ENCODE measurements around the gene INHBB. TPM values are rescaled to one million over a fixed set of nuclear protein-coding genes. Genes with fewer than 3 reads are reported as not detected.

INHBB gene
- total and polyA plus RNA-seq, 9 of the 15 experiments (the other 6 are each of a cell fraction or from before 2014, with no cell fraction given) = not detected

DNA sequence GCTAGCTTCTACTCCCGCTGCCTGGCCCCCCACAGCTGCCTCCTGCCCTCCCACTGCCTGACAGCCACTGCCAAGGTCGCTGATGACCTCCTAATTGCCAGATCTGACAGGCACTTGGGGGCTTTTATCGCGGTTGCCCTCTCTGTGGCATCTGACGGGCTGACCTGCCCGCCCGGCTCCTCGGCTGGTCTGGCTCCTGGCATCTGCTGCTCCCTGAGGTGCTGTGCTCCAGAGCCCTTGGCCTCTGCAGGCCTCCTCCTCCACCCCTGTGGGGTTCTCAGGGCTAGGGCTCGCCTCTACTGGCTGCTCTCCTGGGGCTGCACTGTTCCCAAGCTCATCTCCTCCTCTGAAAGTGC lies 43.1 kb downstream of the INHBB start:
- TF ChIP-seq, protein P1, sequence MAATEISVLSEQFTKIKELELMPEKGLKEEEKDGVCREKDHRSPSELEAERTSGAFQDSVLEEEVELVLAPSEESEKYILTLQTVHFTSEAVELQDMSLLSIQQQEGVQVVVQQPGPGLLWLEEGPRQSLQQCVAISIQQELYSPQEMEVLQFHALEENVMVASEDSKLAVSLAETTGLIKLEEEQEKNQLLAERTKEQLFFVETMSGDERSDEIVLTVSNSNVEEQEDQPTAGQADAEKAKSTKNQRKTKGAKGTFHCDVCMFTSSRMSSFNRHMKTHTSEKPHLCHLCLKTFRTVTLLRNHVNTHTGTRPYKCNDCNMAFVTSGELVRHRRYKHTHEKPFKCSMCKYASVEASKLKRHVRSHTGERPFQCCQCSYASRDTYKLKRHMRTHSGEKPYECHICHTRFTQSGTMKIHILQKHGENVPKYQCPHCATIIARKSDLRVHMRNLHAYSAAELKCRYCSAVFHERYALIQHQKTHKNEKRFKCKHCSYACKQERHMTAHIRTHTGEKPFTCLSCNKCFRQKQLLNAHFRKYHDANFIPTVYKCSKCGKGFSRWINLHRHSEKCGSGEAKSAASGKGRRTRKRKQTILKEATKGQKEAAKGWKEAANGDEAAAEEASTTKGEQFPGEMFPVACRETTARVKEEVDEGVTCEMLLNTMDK (IDR thresholded peaks at IDR 0.05; ENCODE audit: borderline replicate concordance, insufficient read depth, low read depth, low read length, poor library complexity, severe bottlenecking) = no peak
- TF ChIP-seq MAFG (tag; conservative IDR thresholded peaks at IDR 0.05) (no peak), HCFC1 (IDR thresholded peaks at IDR 0.05; ENCODE audit: low read depth, low read length) (no peak), ZNF57 (CRISPR knock-in tag; IDR thresholded peaks at IDR 0.05) (no peak), PURB (CRISPR knock-in tag; IDR thresholded peaks at IDR 0.05; ENCODE audit: low read depth) (no peak), STAT5A (IDR thresholded peaks at IDR 0.05; ENCODE audit: borderline replicate concordance, low read length) (no peak), NEUROD1 (IDR thresholded peaks at IDR 0.05; ENCODE audit: borderline replicate concordance, low read depth, low read length, partially characterized antibody) (no peak), CEBPB (tag; IDR thresholded peaks at IDR 0.05) (no peak), FOXJ3 (CRISPR knock-in tag; IDR thresholded peaks at IDR 0.05) (no peak), CBX2 (IDR thresholded peaks at IDR 0.05; ENCODE audit: insufficient read depth, low read length, poor library complexity, severe bottlenecking) (no peak), ZNF431 (CRISPR knock-in tag; IDR thresholded peaks at IDR 0.05) (no peak), LCOR (CRISPR knock-in tag; IDR thresholded peaks at IDR 0.05) (no peak), ZNF184 (CRISPR knock-in tag; IDR thresholded peaks at IDR 0.05) (no peak), DNMT1 (IDR thresholded peaks at IDR 0.05) (no peak)
- TF ChIP-seq, protein P2, sequence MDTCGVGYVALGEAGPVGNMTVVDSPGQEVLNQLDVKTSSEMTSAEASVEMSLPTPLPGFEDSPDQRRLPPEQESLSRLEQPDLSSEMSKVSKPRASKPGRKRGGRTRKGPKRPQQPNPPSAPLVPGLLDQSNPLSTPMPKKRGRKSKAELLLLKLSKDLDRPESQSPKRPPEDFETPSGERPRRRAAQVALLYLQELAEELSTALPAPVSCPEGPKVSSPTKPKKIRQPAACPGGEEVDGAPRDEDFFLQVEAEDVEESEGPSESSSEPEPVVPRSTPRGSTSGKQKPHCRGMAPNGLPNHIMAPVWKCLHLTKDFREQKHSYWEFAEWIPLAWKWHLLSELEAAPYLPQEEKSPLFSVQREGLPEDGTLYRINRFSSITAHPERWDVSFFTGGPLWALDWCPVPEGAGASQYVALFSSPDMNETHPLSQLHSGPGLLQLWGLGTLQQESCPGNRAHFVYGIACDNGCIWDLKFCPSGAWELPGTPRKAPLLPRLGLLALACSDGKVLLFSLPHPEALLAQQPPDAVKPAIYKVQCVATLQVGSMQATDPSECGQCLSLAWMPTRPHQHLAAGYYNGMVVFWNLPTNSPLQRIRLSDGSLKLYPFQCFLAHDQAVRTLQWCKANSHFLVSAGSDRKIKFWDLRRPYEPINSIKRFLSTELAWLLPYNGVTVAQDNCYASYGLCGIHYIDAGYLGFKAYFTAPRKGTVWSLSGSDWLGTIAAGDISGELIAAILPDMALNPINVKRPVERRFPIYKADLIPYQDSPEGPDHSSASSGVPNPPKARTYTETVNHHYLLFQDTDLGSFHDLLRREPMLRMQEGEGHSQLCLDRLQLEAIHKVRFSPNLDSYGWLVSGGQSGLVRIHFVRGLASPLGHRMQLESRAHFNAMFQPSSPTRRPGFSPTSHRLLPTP (IDR thresholded peaks at IDR 0.05; ENCODE audit: borderline replicate concordance, extremely low read depth, insufficient read length) = no peak
- WGBS (ENCODE audit: insufficient coverage, low coverage, missing lambda C conversion rate) = 0% methylated on average over 9 of the region's 9 CpGs
- Histone ChIP-seq H3K36me3 (ENCODE audit: control insufficient read depth, insufficient read depth, low read length) (no peaks in the 10 kb centered on the region), H3K27ac (ENCODE audit: extremely low read depth, low read depth, low read length) (no peak overlapping the region), H3K4me1 (replicated peaks in 1 of 2; ENCODE audit: control insufficient read depth in 2 of 2, insufficient read depth in 2 of 2, low read length in 2 of 2) (no peaks in the 10 kb centered on the region), H3K9ac (ENCODE audit: insufficient read depth in 1 of 2, low read depth in 2 of 2, low read length in 2 of 2) (no peak overlapping the region), H3K9me1 (ENCODE audit: control insufficient read depth, insufficient read depth, low read length) (no peaks in the 10 kb centered on the region), H3K4me2 (ENCODE audit: insufficient read depth, low read length) (no peak overlapping the region), H4K20me1 (replicated peaks; ENCODE audit: control insufficient read depth, insufficient read depth, low read length) (no peaks in the 10 kb centered on the region), H3K27me3 (ENCODE audit: control insufficient read depth in 2 of 2, insufficient read depth in 2 of 2, low read length in 2 of 2) (peaks cover 2 to 7% of the 10 kb centered on the region in 2 experiments; a peak in 1 of 5 replicates), H3K9me3 (replicated peaks; ENCODE audit: control insufficient read depth, insufficient read depth, low read depth, low read length) (0 out of 2 replicates have a peak, but pooled peaks cover 2% of the 10 kb centered on the region), H3K79me2 (ENCODE audit: control insufficient read depth, insufficient read depth, low read length) (no peaks in the 10 kb centered on the region), H2AFZ (ENCODE audit: low read depth, low read length) (no peak overlapping the region), H3K4me3 (no peak overlapping the region)
- intact Hi-C loops (cut with micrococcal nuclease) (no loop called here), in situ Hi-C loops (cut with MboI) (no loop called here)
- POLR2A ChIA-PET = no interaction called here
- DNase-seq (ENCODE audit: extremely low read depth in 1 of 4, low spot score in 3 of 4) (no peak), FAIRE-seq (no peak), ATAC-seq (no peak)
- BruUV-seq (replicated peaks) = no TSS peak
- CTCF ChIA-PET (ENCODE audit: low intra/inter-chr PET ratio) = no interaction called here

All from K562 (cell line).